ENCODE results near the gene CLASP1.
A peak's percentile ranks its signal among the peaks of the same experiment; 100 is the strongest.
"Not testable (repeated sequence)": the region's sequence is repeated elsewhere in the genome, so short reads cannot be mapped to it uniquely, and the experiment has no call there.

CLASP1 gene

DNA sequence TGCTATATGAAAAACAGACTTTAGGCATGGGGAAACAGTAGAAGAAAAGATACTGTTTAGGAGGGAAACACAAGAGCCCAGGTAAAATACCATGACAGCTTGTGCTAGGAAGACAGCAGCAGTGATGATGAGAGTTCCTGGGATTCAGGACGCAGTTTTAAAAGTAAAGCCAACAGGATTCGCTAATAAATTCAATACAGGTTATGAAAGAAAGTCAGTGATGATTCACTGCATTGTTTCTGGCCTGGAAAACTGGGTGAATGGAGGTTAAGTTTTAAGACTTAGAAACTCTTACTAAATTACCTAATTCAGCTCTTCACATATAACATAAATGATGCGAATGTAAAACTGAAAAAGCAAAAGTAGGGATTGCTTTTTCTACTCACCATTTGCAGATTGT is 146.5 kb downstream of the CLASP1 start:
- no peak for DNase-seq (ENCODE audit: low spot score)

DNA sequence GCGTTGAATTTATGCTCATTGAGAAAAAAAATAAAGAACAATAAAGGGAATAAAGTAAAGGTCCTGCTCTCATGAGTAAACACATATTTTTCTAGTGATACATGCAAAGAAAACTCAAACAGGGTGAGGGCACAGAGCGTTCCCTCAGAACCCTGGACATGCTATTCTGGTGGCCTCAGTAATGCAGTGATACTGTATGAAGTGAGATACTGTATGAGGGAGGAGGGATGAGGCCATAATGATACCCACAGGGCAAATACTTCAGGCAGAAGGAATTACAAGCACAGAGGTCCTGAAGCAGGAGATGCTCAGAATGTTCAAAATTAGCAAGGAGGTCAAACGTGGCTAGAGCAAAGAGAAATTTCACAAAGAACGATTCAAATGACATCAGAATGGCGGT is 147.0 kb downstream of the CLASP1 start:
- DNase-seq (ENCODE audit: low spot score) = no peak

DNA sequence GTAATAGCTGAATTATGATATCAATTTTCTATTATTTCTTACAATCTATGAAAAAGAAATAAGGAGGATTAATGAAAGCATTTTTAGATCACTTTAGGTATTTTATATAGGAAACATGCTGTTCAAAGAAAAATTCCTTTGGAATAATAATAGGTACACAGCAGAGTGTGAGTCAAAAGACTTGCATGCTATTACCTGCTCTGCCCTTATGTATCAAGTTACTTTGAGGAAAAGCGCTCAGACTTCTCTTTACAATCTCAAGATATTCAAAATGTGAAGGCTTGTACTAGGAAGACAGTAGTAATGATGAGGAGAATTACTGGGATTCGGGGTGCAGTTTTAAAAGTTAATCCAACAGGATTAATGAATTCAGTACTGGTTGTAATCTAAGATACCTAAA is 147.7 kb downstream of the CLASP1 start:
- DNase-seq (ENCODE audit: low spot score) = no peak

DNA sequence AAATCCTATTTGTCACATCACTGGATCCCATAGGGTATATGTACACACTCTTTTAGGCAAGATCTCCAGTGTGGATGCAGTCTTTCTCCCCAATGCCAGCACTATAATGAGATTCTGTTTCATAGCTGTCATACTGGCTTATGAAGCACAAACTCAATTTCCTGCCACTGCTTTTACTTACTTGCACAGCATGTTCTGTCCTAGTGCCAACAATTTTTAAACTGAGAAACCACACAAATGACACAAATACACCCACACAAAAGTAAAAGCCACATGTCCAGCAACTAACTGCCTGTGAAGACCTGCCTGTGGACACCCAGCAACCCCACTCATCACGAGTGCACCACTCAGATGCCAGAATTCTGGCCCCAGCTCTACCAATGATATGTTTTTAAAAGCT is 148.2 kb downstream of the CLASP1 start:
- DNase-seq (ENCODE audit: low spot score) = no peak

DNA sequence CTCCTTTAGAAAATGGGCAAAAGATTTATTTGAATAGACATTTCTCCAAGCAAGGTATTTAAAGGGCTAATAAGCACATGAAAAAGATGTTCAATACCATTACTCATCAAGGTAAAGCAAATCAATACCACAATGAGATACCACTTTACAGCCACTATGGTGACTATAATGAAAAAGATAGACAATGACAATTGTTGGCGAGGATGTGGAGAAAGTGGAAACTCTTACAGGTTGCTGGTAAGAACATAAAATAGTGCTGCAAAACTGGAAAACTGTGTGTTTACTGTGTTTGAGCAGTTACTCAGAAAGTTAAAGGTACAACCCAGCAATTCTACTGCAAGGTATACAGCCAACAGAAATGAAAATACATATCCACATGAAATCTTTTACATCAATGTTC is 150.5 kb downstream of the CLASP1 start:
- DNase-seq (ENCODE audit: low spot score) = no peak

DNA sequence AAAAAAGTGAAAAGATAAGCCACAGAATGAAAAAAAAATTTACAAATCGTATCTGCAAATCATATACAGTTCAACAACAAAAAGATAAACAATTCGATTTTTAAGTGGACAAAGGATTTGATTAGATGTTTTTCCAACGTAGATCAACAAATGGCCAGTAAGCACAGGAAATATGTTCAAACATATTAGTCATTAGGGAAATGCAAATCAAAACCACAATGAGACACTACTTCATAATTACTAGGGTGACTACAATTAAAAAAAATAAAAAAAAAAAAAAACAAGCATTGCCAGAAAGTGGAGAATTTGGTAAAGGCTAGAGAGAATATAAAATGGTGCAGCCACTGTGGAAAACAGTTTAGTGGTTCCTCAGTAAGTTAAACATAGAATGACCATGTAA is 156.9 kb downstream of the CLASP1 start:
- no peak for DNase-seq (ENCODE audit: low spot score)

DNA sequence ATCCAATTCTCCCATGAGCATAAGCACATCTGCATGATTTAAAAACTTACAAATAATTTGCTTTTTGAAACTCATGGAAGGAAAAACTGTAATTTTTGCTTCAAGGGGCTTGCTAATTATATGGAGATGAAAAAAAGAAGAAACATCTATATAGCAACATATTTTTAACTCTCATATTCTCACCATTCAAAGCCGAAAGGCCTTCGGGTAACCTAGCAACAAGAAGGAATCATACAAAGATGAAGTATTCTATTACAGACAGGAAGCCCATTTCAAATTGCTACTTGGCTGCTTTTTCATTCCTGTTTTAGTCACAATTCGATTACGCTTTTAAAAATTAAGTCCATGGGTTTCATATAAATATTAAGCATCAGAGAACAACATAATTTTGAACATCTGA is 157.7 kb downstream of the CLASP1 start:
- DNase-seq (ENCODE audit: low spot score) = no peak

DNA sequence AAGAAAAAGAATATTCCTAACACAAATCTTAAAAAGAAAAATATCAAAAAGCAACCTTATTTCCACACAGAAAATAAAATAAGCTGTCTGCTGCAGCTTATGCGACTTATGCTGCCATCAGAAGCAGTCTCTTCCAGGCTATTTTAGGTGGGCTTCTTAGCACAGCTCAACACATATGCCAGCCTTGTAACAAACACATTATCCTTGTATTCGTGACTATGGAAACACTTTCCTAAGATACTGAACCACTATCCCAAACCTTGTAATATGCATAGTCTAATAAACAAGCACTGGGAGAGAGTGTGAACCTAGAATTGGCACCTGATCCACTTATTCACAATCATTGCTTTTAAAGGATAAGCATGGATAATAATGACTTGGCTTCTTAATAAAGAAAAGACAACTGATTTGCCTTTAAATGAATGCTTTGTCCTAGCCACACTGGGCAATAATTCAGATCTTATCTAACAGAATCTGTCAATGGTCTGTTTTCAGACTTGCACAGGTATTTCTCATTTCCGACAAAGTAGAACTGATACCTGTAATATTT is 158.6 kb downstream of the CLASP1 start:
- no peak for DNase-seq (ENCODE audit: low spot score)

DNA sequence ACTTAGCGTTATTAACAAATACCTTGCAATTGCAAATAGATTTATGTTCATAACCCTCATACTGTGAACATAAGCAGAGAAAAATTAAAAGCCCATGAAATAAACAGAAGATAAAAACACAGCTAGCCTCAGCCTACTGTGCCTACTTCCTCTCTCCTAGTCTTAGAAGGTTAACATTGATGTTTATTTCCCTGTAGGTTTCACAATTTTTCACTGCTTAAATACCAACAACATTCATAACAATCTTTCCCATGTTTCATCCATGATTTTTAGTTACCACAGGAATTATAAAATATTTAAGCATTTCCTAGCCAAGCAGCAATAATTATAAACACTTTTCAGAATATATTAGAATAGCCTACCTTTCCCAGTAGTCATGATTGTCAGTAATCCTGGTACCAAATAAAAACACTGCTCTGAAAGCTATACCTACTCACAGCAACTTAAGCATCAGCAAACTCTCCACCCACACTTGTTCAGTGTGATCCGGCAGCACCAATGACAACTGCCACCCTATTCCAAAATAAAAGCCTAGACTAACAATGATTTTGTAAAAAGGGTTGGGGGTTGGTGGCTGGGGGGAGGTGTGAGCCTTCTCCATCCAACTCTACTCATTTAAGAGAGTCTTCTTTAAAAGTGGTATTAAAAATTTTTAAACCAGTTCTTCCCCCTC is 159.2 kb downstream of the CLASP1 start:
- DNase-seq (ENCODE audit: low spot score) = no peak

DNA sequence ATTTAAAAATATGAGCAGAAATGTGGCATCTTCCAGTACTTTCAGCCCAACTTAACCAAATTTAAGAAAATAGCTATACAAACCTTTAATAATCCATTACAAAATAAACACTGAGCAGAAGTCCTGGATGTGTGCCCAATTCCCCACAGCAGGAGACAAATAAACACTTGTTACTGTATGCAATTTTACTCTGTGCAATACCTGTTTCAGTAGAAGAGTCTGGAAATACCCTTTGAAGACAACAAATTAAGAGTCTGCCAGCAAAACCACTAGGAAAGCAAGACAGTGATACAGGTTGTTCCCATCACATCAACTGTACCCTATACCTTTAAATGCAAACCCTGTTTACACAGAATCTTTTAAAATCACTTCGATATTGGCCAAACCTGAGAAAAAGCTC is 160.0 kb downstream of the CLASP1 start:
- no peak for DNase-seq (ENCODE audit: low spot score)

DNA sequence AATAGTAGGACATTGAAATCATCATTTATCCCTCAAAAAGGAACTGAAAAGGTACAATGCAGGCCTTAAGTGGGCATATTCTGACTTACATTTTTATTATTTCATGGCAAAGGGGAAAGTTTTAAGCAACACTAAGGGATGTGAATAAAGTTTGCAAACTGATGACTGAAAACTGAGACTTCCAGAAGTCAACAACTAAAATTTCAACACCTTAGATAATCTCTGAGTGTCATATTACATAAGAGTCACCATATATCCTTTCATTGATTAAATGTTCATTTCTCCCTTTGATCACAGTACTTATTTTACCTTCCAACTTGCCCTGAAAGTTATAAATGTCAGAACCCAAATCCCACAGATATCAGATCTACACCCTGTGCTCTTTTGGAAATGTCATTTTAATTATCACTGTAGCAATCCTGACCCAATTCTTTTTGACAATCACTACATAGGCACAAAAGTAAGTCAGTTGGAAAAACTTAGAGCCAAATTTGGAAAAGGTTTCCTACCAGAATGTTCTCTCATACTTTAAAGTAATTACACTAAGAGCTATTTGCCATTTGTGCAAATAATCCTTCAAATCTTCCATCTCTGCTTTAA is 163.0 kb downstream of the CLASP1 start:
- no peak for DNase-seq (ENCODE audit: low spot score)

DNA sequence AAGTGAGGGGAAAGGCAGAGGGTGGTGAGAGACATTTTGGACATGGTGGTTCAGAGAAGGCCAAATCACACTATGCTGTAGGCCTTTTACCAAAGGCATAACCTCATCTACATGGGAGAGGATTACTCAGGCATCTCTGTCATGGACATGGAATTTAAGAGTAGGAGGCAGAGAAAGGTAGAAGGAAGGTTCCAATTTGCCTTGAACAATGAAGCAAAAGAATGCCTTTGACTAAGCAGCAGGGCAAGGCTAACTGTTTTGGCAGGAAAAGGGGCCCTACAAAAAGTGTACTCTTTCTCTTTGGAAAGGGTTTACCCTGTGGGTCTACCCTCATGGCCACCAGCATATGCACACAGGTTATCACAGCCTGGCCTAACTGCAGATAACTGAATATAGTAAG is 164.2 kb downstream of the CLASP1 start:
- no peak for DNase-seq (ENCODE audit: low spot score)

DNA sequence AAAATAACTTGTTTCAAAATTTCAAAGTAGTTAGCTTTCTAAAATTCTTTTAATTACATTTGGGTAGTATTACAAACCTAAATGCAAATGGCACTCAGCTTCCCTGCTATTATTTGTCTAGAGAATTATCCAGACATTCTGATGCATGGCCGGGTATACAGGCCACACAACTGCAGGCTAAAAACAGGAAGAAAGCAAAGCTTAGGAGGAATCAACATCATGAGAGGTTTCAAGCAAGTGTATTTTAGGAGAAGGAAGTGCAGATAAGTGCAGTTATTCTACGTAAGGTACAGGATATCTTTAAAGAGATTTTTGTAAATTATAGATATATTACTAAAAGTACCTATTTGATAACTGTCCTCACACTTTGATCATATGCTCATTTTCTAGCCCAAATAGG is 165.4 kb downstream of the CLASP1 start:
- no peak for DNase-seq (ENCODE audit: low spot score)

DNA sequence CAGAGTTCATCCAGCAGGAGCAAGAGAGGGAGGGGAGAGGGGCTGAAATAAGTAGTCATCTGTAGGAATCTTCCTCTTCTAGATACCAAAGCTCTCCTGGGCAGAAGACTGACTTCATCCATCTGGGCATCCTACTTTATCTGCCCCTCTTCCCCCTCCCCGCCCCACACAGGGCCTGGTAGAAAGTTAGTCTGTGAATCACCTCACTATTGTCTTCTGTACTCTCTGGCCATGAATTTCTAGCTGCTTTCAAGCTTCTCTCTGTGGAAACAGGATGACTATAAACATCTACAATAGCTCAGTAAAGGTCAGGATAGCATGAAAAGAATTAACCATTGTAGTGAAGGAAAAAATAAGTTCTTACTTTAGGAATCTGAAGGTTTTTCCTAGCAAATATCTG is 166.2 kb downstream of the CLASP1 start:
- DNase-seq (ENCODE audit: low spot score) = no peak

DNA sequence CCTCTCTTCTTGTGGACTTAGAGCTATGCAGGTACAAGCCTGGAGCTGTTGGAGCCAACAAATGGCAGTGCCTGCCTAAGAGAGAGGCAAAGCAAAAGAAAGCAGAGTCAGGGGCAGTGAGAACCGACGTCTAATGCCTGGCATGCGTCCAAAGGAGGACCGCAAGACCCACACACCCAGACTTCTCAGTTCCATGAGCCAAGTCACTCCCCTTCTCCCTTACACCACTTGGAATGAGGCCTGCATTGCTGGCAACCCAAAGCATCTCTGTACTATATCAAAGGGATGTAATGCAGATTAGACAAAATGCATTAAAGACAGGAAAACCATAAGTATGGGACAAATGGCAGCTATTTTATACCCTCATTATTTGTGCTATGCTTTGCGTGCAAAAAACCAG is 168.4 kb downstream of the CLASP1 start:
- no peak for DNase-seq (ENCODE audit: low spot score)

DNA sequence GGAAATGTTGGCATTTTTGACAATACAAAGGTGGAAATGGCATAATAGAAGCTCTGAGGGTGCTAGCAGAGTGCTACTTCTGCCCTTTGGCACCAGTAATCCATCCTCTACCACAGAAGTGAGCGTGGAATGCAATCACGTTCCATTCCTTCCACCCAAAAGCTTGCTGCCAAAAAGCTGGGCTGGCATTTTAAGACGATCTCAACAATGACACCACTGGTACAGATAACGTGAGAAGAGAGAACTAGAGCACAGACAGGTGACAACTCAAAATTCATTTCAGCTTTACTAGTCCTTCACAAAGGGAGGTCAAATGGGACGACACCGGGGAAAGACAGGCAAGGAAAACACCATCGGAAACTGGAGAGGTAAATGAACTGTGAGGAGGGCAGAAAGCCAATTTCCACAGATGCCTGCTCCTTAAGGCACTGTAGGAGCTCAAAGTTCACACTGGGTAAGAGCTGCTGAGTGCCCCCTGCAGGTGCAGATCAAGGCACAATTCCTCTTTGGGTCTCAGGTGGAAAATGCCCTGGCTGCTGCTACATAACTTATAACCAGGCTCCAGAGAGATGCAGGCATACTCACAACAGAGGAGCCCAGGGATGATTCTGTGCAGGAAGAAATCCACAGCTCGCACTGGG is 169.3 kb downstream of the CLASP1 start:
- peak; percentile 67 for DNase-seq (ENCODE audit: low spot score)

DNA sequence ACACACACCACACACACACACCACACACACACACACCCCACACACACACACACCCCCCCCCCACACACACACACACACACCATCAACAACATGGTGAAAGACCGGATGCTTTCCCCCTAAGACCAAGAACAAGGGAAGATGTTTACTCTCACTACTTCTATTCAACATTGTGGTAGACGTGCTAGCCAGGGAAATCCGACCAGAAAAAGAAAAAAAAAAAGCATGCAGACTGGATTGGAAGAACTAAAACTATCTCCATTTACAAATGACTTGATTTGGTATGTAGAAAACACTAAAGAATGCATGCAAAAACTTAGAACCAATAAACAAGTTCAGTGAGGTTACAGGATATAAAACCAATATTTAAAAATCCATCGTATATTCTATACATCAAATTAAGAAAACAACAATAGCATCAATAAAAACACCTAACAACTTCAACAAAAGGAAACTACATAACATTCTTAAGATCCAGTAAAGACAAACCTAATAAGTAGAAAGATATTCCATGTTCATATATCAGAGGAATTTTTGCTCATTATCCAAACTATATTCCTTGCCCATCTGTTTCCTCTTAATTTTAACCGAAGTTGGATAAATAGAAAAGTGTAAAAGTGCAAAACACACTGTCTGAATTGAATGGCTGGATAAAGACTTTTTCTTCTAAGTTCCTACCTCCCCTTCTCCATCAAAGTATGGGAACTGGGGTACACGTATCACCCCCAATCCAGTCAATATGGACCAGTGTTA is 170.1 kb downstream of the CLASP1 start:
- DNase-seq (ENCODE audit: low spot score) = no peak

DNA sequence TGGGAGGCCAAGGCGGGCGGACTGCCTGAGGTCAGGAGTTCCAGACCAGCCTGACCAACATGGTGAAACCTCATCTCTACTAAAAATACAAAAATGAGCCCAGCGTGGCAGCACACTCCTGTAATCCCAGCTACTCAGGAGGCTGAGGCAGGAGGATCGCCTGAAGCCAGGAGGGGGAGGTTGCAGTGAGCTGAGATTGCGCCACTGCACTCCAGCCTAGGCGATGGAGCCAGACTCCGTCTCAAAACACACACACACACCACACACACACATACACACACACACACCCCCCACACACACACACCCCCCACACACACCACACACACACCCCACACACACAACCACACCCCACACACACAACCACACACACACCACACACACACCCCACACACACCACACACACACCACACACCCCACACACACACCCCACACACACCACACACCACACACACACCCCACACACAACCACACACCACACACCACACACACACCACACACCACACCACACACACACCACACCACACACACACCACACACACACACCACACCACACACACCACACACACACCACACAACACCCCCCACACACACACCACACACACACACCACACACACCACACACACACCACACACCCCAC is 170.8 kb downstream of the CLASP1 start:
- not testable (repeated sequence) for DNase-seq (ENCODE audit: low spot score)

DNA sequence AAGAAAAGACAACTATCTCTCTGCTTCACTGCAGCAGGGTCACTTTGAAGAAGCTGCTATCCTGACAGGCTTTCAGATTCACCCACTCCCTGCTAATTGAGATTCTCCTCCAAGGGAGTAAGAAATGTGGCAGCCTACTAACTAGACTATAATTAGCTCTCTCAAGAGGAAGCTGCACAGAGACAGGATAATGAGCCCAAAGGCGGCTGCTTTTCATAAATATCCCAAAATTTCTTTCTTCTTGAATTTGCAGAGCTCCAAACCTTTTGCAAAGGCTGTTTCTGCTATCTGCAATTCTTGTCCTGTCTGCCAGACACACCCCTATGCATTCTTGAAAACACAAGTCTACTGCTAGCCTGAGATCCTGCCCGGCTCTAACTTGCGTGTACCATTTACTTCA is 172.6 kb downstream of the CLASP1 start:
- DNase-seq (ENCODE audit: low spot score) = no peak

DNA sequence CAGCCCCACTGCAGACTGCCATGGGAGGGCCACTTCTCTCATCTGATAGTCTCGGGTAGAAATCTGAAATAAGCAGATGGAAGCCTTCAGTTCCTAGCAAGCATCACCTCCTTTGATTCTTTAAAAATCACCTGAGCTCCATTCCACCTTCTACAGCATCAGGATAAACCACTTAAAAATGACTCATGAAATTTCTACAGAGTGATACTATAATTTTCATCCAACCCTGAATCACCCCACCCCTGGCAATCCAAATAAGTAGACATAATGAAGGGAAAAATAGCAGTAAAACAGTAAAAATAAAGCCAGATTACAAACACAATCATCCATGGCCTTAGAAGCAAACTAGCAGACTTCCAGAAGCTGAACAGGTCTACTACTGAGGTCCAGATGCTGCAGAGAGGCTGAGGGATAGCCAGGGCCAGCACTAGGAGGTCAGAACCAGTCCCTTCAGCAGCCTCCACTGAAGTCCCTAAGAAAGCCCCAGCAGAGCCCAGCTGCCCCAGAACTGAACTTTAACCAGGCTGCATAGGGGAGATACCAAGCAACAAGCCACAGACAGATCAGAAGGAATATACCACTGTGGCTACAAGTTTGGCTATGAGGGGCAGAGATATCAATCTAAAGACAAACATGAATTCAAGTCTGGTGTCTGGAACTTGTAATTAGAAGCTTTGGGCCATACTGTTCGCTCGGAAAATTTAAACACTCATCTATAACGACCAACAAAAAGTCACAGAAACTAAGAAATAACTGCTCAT is 173.3 kb downstream of the CLASP1 start:
- no peak for DNase-seq (ENCODE audit: low spot score)

DNA sequence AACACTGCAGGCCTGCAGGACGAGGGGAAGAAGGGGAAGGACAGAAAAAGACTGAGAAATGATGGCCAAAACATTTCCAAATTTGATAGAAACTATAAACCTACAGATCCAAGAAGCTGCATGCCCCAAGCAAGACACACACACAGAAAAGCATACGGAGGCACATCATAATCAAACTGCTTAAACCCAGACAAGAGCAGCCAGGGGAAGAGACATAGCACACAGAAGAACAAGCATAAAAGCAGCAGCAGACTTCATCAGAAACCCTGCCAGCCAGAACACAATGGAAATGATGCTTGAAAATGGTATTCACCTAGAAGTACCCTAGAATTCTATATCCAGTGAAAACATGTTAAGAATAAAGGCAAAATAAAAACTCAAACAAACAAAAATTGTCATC is 175.8 kb downstream of the CLASP1 start:
- DNase-seq (ENCODE audit: low spot score) = no peak
